Stimulated activated naive CD4-positive, alpha-beta T cell treated with Interleukin-2 at 50 U/mL for 16 hours (primary cell): ENCODE results near the gene CABLES1.

ENCODE experiments used
- DNase-seq: peaks from one replicate; lab custom pipeline; 2025; lab: John Stamatoyannopoulos, UW

The CABLES1 gene

GRCh38 chr18:23169673-23170044 is 34.4 kb downstream of the CABLES1 start:
- DNase-seq: no peak

- DNase-seq: no peak
These were observed 34.9 kb downstream of the CABLES1 start for GRCh38 chr18:23170137-23170536.

GRCh38 chr18:23171581-23172156 is 36.4 kb downstream of the CABLES1 start:
- no peak for DNase-seq

GRCh38 chr18:23172591-23173380 is 37.5 kb downstream of the CABLES1 start:
- no peak for DNase-seq

GRCh38 chr18:23173912-23174311 is 38.6 kb downstream of the CABLES1 start:
- no peak for DNase-seq

GRCh38 chr18:23176701-23177432 is 41.6 kb downstream of the CABLES1 start:
- DNase-seq: no peak

GRCh38 chr18:23177433-23178072 is 42.3 kb downstream of the CABLES1 start:
- no peak for DNase-seq

- no peak for DNase-seq
These were observed 42.9 kb downstream of the CABLES1 start for GRCh38 chr18:23178201-23178600.

GRCh38 chr18:23178661-23179081 is 43.4 kb downstream of the CABLES1 start:
- no peak for DNase-seq

GRCh38 chr18:23179416-23179815 is 44.1 kb downstream of the CABLES1 start:
- no peak for DNase-seq

- DNase-seq: no peak
These were observed 46.3 kb downstream of the CABLES1 start for GRCh38 chr18:23181547-23181946.

GRCh38 chr18:23182606-23183005 is 47.3 kb downstream of the CABLES1 start:
- no peak for DNase-seq

- no peak for DNase-seq
These were observed 48.3 kb downstream of the CABLES1 start for GRCh38 chr18:23183411-23184150.

GRCh38 chr18:23186781-23187180 is 51.5 kb downstream of the CABLES1 start:
- no peak for DNase-seq

GRCh38 chr18:23188068-23188760 is 52.9 kb downstream of the CABLES1 start:
- no peak for DNase-seq

- DNase-seq: no peak
These were observed 53.8 kb downstream of the CABLES1 start for GRCh38 chr18:23189099-23189498.

GRCh38 chr18:23189768-23190661 is 54.7 kb downstream of the CABLES1 start:
- no peak for DNase-seq

- DNase-seq: no peak
These were observed 55.9 kb downstream of the CABLES1 start for GRCh38 chr18:23191232-23191631.

GRCh38 chr18:23193742-23194141 is 58.5 kb downstream of the CABLES1 start:
- DNase-seq: no peak
